ENCODE results near the gene RCAN2.

RCAN2 gene

GRCh38 chr6:46269447-46270229 is 221.6 kb downstream of the RCAN2 start:
- Histone ChIP-seq H3K36me3 (ENCODE audit: control insufficient read depth, insufficient read depth, low read length) (no peaks in the 10 kb centered on the region), H3K27me3 (ENCODE audit: control insufficient read depth, insufficient read depth, low read length) (no peaks in the 10 kb centered on the region), H3K4me3 (ENCODE audit: low read depth, low read length) (no peak overlapping the region), H3K4me1 (no peaks in the 10 kb centered on the region), H3K79me2 (no peaks in the 10 kb centered on the region), H3K9me3 (ENCODE audit: control insufficient read depth, low read length) (no peaks in the 10 kb centered on the region), H3K27ac (no peak overlapping the region), H3K9ac (no peak overlapping the region), H2AFZ (no peak overlapping the region), H3K4me2 (ENCODE audit: low read length) (no peak overlapping the region)
- TF ChIP-seq, protein P1, sequence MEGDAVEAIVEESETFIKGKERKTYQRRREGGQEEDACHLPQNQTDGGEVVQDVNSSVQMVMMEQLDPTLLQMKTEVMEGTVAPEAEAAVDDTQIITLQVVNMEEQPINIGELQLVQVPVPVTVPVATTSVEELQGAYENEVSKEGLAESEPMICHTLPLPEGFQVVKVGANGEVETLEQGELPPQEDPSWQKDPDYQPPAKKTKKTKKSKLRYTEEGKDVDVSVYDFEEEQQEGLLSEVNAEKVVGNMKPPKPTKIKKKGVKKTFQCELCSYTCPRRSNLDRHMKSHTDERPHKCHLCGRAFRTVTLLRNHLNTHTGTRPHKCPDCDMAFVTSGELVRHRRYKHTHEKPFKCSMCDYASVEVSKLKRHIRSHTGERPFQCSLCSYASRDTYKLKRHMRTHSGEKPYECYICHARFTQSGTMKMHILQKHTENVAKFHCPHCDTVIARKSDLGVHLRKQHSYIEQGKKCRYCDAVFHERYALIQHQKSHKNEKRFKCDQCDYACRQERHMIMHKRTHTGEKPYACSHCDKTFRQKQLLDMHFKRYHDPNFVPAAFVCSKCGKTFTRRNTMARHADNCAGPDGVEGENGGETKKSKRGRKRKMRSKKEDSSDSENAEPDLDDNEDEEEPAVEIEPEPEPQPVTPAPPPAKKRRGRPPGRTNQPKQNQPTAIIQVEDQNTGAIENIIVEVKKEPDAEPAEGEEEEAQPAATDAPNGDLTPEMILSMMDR (IDR thresholded peaks at IDR 0.05): no peak

GRCh38 chr6:46267515-46267914 is 223.7 kb downstream of the RCAN2 start:
- Histone ChIP-seq H3K36me3 (ENCODE audit: control insufficient read depth, insufficient read depth, low read length) (no peaks in the 10 kb centered on the region), H3K4me3 (ENCODE audit: low read depth, low read length) (no peak overlapping the region), H3K79me2 (no peaks in the 10 kb centered on the region), H3K4me1 (peaks cover 4% of the 10 kb centered on the region), H2AFZ (no peak overlapping the region), H3K4me2 (ENCODE audit: low read length) (no peak overlapping the region), H3K9me3 (ENCODE audit: control insufficient read depth, low read length) (no peaks in the 10 kb centered on the region), H3K27ac (no peak overlapping the region), H3K9ac (no peak overlapping the region), H3K27me3 (ENCODE audit: control insufficient read depth, insufficient read depth, low read length) (no peaks in the 10 kb centered on the region)
- TF ChIP-seq, protein P1 (IDR thresholded peaks at IDR 0.05): no peak

DNA sequence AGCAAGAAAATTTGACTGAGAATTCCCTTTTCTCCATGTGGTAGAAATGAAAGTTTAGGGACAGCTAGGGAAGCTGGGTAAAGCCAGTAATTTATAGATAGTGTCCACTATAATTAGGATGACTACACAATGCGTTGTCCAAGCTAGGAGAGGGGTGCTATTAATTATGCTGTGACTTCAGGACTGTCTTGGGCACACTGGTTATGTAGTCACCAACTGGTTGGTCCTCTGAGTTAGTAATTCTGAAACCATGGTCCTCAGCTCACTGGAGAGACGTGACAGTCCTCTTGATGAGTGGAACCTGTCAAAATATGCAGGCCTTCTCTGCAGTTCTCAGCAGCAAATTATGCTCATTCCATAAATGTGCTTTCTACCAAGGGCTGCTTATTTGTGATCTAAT is 225.9 kb downstream of the RCAN2 start:
- TF ChIP-seq, protein P1 (IDR thresholded peaks at IDR 0.05): no peak
- no peak overlapping the region for H2AFZ ChIP-seq

GRCh38 chr6:46263707-46264086 is 227.6 kb downstream of the RCAN2 start:
- Histone ChIP-seq H3K79me2 (no peaks in the 10 kb centered on the region), H3K27ac (no peak overlapping the region), H3K9me3 (ENCODE audit: control insufficient read depth, low read length) (no peaks in the 10 kb centered on the region), H3K27me3 (ENCODE audit: control insufficient read depth, insufficient read depth, low read length) (no peaks in the 10 kb centered on the region), H3K36me3 (ENCODE audit: control insufficient read depth, insufficient read depth, low read length) (no peaks in the 10 kb centered on the region), H3K4me2 (ENCODE audit: low read length) (no peak overlapping the region), H3K9ac (no peak overlapping the region), H2AFZ (no peak overlapping the region), H3K4me3 (ENCODE audit: low read depth, low read length) (no peak overlapping the region), H3K4me1 (peaks cover 4% of the 10 kb centered on the region)
- TF ChIP-seq, protein P1 (IDR thresholded peaks at IDR 0.05): no peak

More for the DNA sequence above, 225.9 kb downstream of the RCAN2 start:
- Histone ChIP-seq H3K27me3 (ENCODE audit: control insufficient read depth, insufficient read depth, low read length) (no peaks in the 10 kb centered on the region), H3K9ac (no peak overlapping the region), H3K27ac (no peak overlapping the region), H3K9me3 (ENCODE audit: control insufficient read depth, low read length) (no peaks in the 10 kb centered on the region), H3K4me3 (ENCODE audit: low read depth, low read length) (no peak overlapping the region), H3K4me1 (peaks cover 4% of the 10 kb centered on the region), H3K36me3 (ENCODE audit: control insufficient read depth, insufficient read depth, low read length) (no peaks in the 10 kb centered on the region), H3K79me2 (no peaks in the 10 kb centered on the region), H3K4me2 (ENCODE audit: low read length) (no peak overlapping the region)
